GM18868 (cell line): ENCODE measurements around the gene ACTL7B.
"Not testable (repeated sequence)": the region's sequence is repeated elsewhere in the genome, so short reads cannot be mapped to it uniquely, and the experiment has no call there.

Experiments
- ATAC-seq: cut with Tn5 transposase; IDR thresholded peaks from one replicate; pipeline ENCODE4 v1.9.1; 2021; ENCODE audit warnings: mild to moderate bottlenecking, moderate library complexity; ENCODE audit not compliant: unreplicated experiment

Gene ACTL7B

GRCh38 chr9:108869092-108869725, 13.4 kb upstream of the ACTL7B start:
- ATAC-seq, result no peak

DNA sequence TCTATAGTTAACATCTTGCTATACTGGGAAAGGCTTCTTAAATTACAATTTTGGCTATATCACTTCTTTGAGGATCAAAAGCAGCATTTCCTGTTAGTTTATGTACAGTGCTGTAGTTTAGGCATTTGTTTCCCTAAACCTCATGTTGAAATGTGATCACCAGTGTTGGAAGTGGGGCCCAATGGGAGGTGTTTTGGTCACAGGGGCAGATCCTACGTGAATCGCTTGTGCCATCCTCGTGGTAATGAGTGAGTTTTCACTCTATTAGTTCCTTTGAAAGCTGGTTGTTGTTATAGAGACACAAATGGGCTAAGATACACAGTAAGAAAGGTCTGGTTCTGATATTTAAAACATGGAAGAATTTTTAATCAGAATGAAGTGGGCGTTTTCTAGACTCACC, 12.0 kb upstream of the ACTL7B start:
- no peak for ATAC-seq

- no peak for ATAC-seq
Observed at GRCh38 chr9:108867116-108867515, 11.3 kb upstream of the ACTL7B start.

GRCh38 chr9:108866001-108866420, 10.2 kb upstream of the ACTL7B start:
- ATAC-seq, result no peak

- ATAC-seq, result no peak
Observed at GRCh38 chr9:108865037-108865436, 9.3 kb upstream of the ACTL7B start.

- no peak for ATAC-seq
Observed at GRCh38 chr9:108864446-108864845, 8.7 kb upstream of the ACTL7B start.

GRCh38 chr9:108863891-108864290, 8.1 kb upstream of the ACTL7B start:
- no peak for ATAC-seq

GRCh38 chr9:108861997-108862396, 6.2 kb upstream of the ACTL7B start, which contains the start of gene ACTL7A:
Gene ACTL7A, plus strand, starts transcription at chr9:108862266. Its CDS starts 57 bp downstream, at chr9:108862323.
- ATAC-seq, result no peak

GRCh38 chr9:108861464-108861863, 5.7 kb upstream of the ACTL7B start:
- no peak for ATAC-seq

DNA sequence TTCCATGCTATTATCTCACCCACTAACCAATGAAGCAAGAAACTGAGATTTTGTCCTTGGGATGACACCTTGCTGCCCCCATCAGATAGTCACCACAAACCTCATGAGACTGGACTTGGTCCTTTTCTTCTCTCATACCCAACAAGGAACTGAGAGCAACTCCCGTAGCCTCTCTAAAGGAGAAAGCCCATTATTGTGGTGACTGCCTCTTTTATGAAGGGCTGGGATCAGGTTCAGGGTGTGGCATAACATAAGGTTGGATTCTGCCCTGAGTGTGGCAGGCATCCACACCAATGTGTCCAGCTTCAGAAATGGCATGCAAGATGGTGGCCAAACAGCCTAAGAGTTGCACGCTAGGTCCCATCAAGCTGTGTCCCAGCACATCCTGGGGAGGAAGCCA, 5.0 kb upstream of the ACTL7B start:
- no peak for ATAC-seq

- ATAC-seq, result no peak
Observed at GRCh38 chr9:108860354-108860753, 4.6 kb upstream of the ACTL7B start.

GRCh38 chr9:108859459-108860114, 3.8 kb upstream of the ACTL7B start:
- ATAC-seq, result peak; percentile 79

DNA sequence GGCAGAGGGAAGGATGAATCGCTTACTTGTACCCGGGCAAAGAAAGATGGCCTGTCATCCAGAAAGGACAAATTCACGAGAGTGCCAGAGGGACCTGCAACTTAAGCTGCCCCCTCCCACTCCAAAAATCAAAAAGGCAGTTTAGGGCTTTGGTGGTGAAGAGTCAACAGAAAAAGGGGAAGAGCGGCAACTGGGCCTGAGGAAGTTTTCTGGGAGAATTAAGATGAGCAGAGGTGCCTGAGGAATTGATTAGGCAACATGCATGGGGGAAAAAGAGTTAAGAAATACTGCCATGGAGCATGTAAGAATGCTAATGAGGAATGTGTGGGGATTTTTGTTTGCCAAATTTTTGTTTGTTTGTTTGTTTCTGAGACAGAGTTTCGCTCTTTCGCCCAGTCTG, 1.8 kb upstream of the ACTL7B start:
- no peak for ATAC-seq

DNA sequence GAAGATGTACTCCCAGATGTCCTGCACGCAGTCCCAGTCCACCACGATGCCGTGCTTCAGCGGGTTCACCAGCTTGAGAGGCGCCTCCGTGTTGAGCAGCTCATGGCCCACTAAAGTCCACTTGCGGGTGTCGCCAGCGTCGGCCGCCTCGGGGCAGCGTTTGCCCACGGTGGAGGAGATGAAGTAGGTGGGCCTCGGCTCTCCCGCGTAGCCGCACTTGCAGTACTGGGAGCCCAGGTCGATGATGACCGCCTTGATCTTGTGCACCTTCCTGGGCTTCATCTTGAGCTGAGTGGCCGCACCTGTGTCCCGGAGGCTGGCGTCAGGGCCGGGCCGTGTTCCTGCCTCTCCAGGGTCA, 278 bp downstream of the ACTL7B start:
- ATAC-seq, result no peak

DNA sequence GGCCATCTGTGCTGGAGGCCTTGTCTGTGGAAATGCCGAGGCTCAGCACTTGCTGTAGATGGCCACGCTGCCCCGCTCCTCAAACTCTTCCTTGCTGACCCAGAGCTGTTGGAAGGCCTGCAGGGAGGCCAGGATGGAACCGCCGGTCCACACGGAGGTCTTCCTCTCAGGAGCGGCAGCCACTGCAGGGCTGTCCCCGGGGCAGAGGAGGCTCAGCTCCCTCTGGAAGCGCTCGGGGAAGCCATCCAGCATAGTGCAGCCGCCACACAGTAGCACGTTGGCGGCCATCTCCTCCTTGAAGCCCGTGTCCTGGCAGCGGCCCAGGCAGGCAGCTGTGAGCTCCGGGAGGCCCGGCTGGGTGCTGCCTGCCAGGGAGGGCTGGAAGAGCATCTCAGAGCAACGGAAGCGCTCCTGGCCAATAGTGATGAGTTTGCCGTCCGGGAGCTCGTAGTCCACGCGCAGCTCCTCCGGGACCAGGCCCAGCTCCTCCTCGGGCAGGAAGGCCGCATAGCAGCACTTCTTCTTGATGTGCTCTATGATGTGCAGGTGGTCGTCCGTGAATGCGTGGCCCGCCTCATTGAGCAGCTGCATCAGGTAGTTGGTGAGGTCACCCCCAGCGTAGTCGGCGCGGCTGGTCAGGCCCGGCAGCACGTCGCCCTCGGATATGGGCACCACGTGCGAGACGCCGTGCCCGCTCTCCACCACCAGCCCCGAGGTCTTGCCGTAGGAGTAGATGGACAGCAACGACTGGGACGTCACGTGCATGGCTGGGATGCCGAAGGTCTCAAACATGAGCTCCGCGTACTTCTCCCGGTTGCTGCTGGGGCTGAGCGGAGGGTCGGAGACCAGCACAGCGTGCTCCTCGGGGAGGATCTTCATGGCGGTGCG, 901 bp downstream of the ACTL7B start:
- no peak for ATAC-seq

DNA sequence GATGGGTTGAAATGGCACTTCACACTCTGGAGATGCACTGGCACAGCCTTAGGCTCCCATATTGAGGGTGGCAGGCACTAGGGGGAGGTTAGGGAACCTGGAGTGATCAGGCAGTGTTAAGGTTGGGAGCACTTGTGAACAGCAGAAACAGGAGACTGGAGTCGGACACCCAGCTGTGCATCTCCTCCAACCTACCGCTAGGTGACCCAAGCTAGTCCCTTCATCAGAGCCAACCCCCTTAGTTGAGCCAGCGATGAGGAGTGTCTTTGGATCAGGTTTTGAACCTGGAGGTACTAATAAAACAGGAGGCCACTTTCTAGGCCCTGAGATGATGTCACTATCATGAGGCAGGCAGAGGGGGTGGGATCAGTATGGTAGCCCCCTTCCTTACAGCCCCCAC, 1.7 kb downstream of the ACTL7B start:
- ATAC-seq, result no peak

GRCh38 chr9:108852079-108852478, 3.7 kb downstream of the ACTL7B start:
- ATAC-seq, result no peak

- no peak for ATAC-seq
Observed at GRCh38 chr9:108851138-108851537, 4.6 kb downstream of the ACTL7B start.

GRCh38 chr9:108850293-108850897, 5.4 kb downstream of the ACTL7B start:
- no peak for ATAC-seq

- ATAC-seq, result not testable (repeated sequence)
Observed at GRCh38 chr9:108848296-108848695, 7.5 kb downstream of the ACTL7B start.

GRCh38 chr9:108845947-108846346, 9.8 kb downstream of the ACTL7B start:
- no peak for ATAC-seq
